HL-60 (cell line): ENCODE measurements around the gene DMD.

Experiments
- CTCF ChIP-seq: IDR thresholded peaks from one replicate; pipeline ENCODE4 v1.5.1; 2011; ENCODE audit warnings: low read length, control low read depth, inconsistent platforms; ENCODE audit not compliant: insufficient read depth
- GABPA ChIP-seq: IDR thresholded peaks from 2 replicates; pipeline ENCODE4 v1.6.1; 2012; ENCODE audit warnings: low read depth

DNA sequence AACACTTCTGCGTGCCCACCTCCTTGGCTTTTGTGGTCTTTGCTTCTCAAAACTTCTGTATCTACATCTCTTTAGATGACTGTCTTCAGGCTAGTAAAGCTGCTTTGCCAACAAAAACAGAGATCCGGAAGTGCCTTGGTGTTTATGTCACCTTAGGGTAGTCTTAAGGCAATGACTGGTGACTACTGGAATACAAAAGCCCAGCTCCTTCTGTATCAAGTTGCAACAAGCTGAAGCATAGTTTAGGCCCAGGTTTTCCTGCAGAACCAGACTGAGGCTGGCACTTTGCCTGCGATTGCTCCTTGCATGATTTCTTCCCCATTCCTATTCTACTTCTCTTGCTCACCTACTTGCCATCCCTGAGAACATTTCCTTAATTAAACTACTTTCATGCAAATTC lies 333.8 kb downstream of the DMD start:
- no peak for TF ChIP-seq CTCF
- no peak for TF ChIP-seq GABPA
